Astrocyte of the cerebellum (primary cell): ENCODE data around the gene WWOX.

Experiments used
- DNase-seq: peaks from one replicate; pipeline ENCODE4 v3.0.0-alpha.2; 2011; ENCODE audit warnings: low read depth
- H3K4me3 ChIP-seq: 2 replicates; pipeline ENCODE4 v1.5.1; 2011; ENCODE audit warnings: mild to moderate bottlenecking, low read depth, low read length, moderate library complexity
- in situ Hi-C: cut with HindIII; loops from 2 replicates; pipeline ENCODE4 v1.10.0; 2017; ENCODE audit warnings: low sequenced_read_pairs
- TF ChIP-seq, protein P1 (sequence below): IDR thresholded peaks from 2 replicates; pipeline ENCODE4 v1.5.1; 2012; ENCODE audit warnings: low read length, low read depth, moderate library complexity, mild to moderate bottlenecking; ENCODE audit errors: missing control alignments

The WWOX gene

DNA sequence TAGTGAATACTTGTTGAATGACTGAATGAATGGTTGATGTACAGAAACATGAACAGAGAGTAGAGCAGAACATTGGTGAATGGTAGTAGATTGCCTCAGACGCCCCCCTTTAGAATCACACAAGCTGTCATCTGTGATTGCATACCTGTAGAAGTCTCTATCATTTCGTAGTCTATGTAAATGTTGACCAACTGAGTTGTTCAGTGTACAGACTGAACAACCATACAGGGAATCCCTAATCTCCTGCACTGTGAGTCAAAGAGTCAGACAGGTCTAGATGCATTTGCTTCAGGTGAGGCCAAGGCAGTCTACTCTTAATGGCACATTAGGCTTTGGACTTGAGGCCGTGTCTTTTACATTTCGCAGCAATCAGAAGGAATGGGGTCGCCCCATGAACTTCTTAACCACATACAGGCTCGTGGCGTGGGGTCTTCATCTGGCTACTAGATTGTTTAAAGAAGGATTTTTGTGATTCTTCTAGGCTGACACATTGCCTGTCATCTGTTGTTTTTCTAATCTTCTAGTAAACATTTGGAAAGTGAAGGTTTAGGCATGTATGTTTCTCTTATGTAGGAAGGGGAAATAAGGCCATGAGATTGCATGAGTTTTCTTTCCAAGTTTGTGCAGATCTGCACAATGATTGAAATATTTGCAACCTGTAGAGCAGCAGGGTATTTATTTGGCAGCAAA lies 157.4 kb downstream of the WWOX start:
- no peak for DNase-seq
- TF ChIP-seq, protein P1, sequence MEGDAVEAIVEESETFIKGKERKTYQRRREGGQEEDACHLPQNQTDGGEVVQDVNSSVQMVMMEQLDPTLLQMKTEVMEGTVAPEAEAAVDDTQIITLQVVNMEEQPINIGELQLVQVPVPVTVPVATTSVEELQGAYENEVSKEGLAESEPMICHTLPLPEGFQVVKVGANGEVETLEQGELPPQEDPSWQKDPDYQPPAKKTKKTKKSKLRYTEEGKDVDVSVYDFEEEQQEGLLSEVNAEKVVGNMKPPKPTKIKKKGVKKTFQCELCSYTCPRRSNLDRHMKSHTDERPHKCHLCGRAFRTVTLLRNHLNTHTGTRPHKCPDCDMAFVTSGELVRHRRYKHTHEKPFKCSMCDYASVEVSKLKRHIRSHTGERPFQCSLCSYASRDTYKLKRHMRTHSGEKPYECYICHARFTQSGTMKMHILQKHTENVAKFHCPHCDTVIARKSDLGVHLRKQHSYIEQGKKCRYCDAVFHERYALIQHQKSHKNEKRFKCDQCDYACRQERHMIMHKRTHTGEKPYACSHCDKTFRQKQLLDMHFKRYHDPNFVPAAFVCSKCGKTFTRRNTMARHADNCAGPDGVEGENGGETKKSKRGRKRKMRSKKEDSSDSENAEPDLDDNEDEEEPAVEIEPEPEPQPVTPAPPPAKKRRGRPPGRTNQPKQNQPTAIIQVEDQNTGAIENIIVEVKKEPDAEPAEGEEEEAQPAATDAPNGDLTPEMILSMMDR: no peak
- H3K4me3 ChIP-seq: no peak overlapping the region
- in situ Hi-C loops: no loop called here

DNA sequence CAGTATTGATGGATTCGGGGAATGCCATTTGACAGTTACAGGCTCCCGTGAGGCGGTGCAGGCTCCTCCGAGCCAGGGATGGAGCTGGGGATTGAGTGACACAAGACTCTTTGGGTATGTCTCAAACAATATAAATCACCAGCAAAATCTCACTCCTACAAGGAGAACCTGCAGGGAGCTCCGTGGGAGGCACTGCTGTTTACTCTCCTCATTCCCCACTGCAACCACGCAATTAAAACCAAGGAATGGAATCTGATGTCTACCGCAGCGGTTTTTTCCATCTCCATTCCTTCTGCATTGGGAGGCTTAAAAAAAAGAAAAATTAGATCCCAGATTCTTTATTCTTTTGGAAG lies 157.9 kb downstream of the WWOX start:
- TF ChIP-seq, protein P1: no peak
- in situ Hi-C loops: no loop called here
- DNase-seq: peak; percentile 3
- H3K4me3 ChIP-seq: no peak overlapping the region

DNA sequence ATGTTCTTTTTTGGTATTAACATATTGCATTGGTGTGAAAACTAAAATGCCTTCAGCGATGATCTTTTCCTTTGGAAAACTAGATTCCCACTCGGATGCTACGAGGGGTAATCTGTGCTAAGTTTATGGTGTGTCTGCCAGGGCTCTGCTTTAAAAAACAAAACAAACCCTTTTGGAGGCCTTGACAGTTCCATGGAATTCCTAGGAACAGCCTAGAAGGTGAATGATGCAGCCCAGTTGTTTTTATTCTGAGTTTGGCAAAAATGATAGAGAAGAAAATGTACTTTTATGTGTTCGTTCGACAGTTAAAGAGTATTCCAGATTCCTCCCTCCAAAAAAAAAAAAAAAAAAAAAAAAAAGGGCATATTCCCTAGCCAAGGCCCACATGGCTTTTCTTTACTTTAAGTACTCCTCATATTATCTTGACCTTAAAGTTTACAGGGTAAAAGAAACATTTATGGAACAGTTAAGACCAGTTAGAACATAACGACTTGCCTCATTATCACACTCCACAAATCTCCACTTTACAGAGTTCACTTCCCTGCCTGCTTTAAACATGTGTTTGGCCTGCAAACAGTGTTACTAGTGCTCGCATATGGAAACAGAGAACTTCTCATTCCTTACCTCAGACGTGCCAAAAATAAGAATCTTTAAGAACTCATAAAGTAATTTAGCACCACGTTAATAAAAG lies 159.1 kb downstream of the WWOX start:
- no peak overlapping the region for H3K4me3 ChIP-seq
- TF ChIP-seq, protein P1: no peak
- DNase-seq: no peak
- in situ Hi-C loops: no loop called here

DNA sequence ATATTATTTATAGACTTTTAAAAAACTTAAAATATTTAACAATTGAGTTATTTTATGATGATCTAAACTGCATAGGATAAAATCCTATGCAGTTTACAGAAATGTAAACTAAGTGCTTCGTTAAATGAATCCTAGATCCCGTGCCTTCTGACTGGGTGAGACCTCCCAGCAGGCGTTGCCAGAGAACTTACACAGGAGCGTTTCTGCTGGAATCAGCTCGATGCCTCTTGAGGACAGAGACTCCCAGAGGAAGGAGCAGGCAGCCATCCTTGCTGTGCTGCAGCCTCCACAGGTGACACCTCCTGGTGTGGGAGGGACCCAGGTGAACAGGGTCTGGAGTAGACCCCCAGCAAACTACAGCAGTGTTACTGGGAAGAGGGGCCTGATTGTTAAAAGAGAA lies 160.4 kb downstream of the WWOX start:
- TF ChIP-seq, protein P1: no peak
- DNase-seq: no peak
- in situ Hi-C loops: no loop called here
- H3K4me3 ChIP-seq: no peak overlapping the region

DNA sequence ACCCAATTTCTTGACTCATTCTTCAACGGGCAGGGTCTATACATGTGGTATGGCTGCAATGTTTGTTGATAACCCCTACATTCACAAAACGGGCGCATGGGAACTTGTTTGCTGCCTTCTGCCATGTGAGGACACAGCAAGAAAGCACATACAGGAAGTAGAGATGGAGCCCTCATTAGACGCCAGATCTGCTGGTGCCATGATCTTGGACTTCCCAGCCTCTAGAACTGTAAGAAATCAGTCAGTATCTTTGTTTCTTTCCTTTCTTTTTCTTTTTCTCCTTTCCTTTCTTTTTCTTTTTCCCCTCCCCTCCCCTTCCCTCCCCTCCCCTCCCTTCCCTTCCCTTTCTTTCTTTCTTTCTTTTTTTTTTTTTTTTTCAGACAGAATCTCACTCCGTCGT lies 165.2 kb downstream of the WWOX start:
- in situ Hi-C loops: no loop called here
- H3K4me3 ChIP-seq: no peak overlapping the region
- DNase-seq: no peak
- TF ChIP-seq, protein P1: no peak

DNA sequence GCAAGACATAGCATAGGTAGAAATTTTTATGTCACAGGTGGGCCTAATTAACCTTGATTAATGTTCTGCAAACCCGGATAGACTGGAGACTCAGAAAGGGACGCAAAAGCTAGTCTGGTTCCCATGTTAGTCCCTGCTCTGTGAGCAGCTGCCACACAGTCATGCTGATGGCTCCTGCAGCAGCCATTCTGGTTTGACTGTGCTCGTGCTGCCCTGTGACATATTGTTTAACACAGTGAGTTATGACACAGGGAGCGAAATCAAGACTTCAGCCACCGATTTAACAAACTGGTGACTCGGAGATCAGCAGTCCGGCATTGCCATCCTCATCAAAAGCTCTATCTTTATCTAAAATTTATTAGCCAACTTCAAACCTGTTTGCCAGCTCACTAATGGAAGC lies 169.8 kb downstream of the WWOX start:
- TF ChIP-seq, protein P1: no peak
- DNase-seq: no peak
- no peak overlapping the region for H3K4me3 ChIP-seq
- in situ Hi-C loops: no loop called here
